HepG2 (cell line): ENCODE measurements around the gene COG8. TPM values are rescaled to one million over a fixed set of nuclear protein-coding genes. Genes with fewer than 3 reads are reported as not detected.

Source experiments
- ATAC-seq: fragments of 200-7000 bp; cut with Tn5 transposase; 3 replicates; pipeline ENCODE4 v1.9.1; 2020; ENCODE audit warnings: mild to moderate bottlenecking, moderate library complexity
- BruUV-seq: library from RNA; stranded (reverse); fragments of 400-500 nt; replicated peaks from 2 replicates; lab custom pipeline; 2021; lab: Mats Ljungman, UMichigan
- CTCF ChIA-PET: fragments of 300-600 bp; formaldehyde crosslinking; extraction: SDS; loops from one replicate; lab custom pipeline; 2021; ENCODE audit warnings: low total read pairs, inconsistent platforms, low intra/inter-chr PET ratio; lab: Yijun Ruan, JAX
- POLR2A ChIA-PET: fragments of 350-600 bp; sonication (Branson Sonifier 250); formaldehyde crosslinking; loops from one replicate; lab custom pipeline; 2020; ENCODE audit warnings: antibody characterized with exemption, inconsistent platforms; lab: Yijun Ruan, JAX
- DNase-seq: peaks from one replicate; pipeline ENCODE4 v3.0.0-alpha.2; 2015; ENCODE audit warnings: low spot score
- FAIRE-seq: peaks from 3 replicates; lab custom pipeline; 2011; peaks lifted over from hg19 to GRCh38; lab: Jason Lieb, UNC
- H2AFZ ChIP-seq: one replicate; pipeline ENCODE4 v1.6.1; 2011; ENCODE audit warnings: low read length, inconsistent platforms
- H3K27ac ChIP-seq: fragments of 300-600 bp; 3 replicates; pipeline ENCODE4 v1.8.0; 2011; ENCODE audit warnings: mixed run types, mild to moderate bottlenecking, mixed read lengths, low read length, inconsistent platforms; ENCODE audit not compliant: insufficient read depth; ENCODE audit errors: extremely low read length
- H3K27me3 ChIP-seq, 2 experiments: fragments of 200-600 bp in 1 of 2; 2 replicates in 1 of 2; 3 replicates in 1 of 2; pipeline versions ENCODE4 v1.6.0 to v1.8.0; 2011; ENCODE audit warnings: low read length in 2 of 2, mild to moderate bottlenecking in 2 of 2, moderate library complexity in 2 of 2, inconsistent platforms in 1 of 2; ENCODE audit not compliant: insufficient read depth in 2 of 2, control insufficient read depth in 1 of 2
- H3K36me3 ChIP-seq, 2 experiments: fragments of 200-600 bp in 1 of 2; replicated peaks in 1 of 2; 2 replicates in 1 of 2; 3 replicates in 1 of 2; pipeline versions ENCODE4 v1.5.1 to v1.8.0; 2011; ENCODE audit warnings: low read length in 2 of 2, inconsistent platforms in 1 of 2; ENCODE audit not compliant: insufficient read depth in 2 of 2, control insufficient read depth in 1 of 2
- H3K4me1 ChIP-seq: 2 replicates; pipeline ENCODE4 v1.5.1; 2012; ENCODE audit warnings: low read length, inconsistent platforms; ENCODE audit not compliant: insufficient read depth
- H3K4me2 ChIP-seq: 2 replicates; pipeline ENCODE4 v1.6.0; 2011; ENCODE audit warnings: low read depth, low read length, inconsistent platforms
- H3K4me3 ChIP-seq, 3 experiments: fragments of 200-600 bp in 1 of 3; sonication (generic), shearing (Covaris generic) in 1 of 3; replicated peaks in 1 of 3; 2 replicates each; pipeline ENCODE4 v1.5.1; 2011 to 2016; ENCODE audit warnings: low read length in 3 of 3, inconsistent platforms in 2 of 3, low read depth in 2 of 3, mild to moderate bottlenecking in 2 of 3, control low read depth in 1 of 3, mixed read lengths in 1 of 3; ENCODE audit not compliant: insufficient read depth in 1 of 3
- H3K79me2 ChIP-seq: one replicate; pipeline ENCODE4 v1.6.1; 2011; ENCODE audit warnings: low read length, inconsistent platforms; ENCODE audit not compliant: insufficient read depth
- H3K9ac ChIP-seq: 2 replicates; pipeline ENCODE4 v1.6.0; 2011; ENCODE audit warnings: mild to moderate bottlenecking, low read depth, low read length, inconsistent platforms; ENCODE audit not compliant: insufficient read depth
- H3K9me3 ChIP-seq: 2 replicates; pipeline ENCODE4 v1.5.1; 2012; ENCODE audit warnings: mild to moderate bottlenecking, low read length
- H4K20me1 ChIP-seq: 2 replicates; pipeline ENCODE4 v1.6.0; 2011; ENCODE audit warnings: inconsistent platforms, mild to moderate bottlenecking, low read length, moderate library complexity; ENCODE audit not compliant: insufficient read depth
- GABPB1 ChIP-seq: IDR thresholded peaks from 2 replicates; pipeline ENCODE4 v1.6.1; 2016; ENCODE audit warnings: mild to moderate bottlenecking, missing genetic modification reagents, moderate library complexity, missing compliant biosample characterization
- HNRNPUL1 ChIP-seq: fragments of 200-400 bp; formaldehyde crosslinking; IDR thresholded peaks from 2 replicates; pipeline ENCODE4 v1.6.1; 2017; ENCODE audit warnings: low read depth, mild to moderate bottlenecking, low read length, moderate library complexity
- NR2C2 ChIP-seq: sonication (generic); formaldehyde crosslinking; IDR thresholded peaks from 2 replicates; pipeline ENCODE4 v1.4.0; 2020; ENCODE audit warnings: missing genetic modification reagents, mild to moderate bottlenecking, moderate library complexity, borderline replicate concordance
- RELA ChIP-seq: sonication (generic); formaldehyde crosslinking; IDR thresholded peaks from 2 replicates; pipeline ENCODE4 v1.4.0; 2020; ENCODE audit warnings: missing genetic modification reagents
- SOX5 ChIP-seq: IDR thresholded peaks from 2 replicates; pipeline ENCODE4 v1.6.1; 2016; ENCODE audit warnings: borderline replicate concordance
- SRSF4 ChIP-seq: fragments of 200-400 bp; formaldehyde crosslinking; IDR thresholded peaks from one replicate; pipeline ENCODE4 v1.6.1; 2018; ENCODE audit warnings: mild to moderate bottlenecking, low read depth, low read length, moderate library complexity; ENCODE audit not compliant: poor library complexity, severe bottlenecking
- XRCC5 ChIP-seq: fragments of 200-400 bp; formaldehyde crosslinking; optimal IDR thresholded peaks from 2 replicates; pipeline ENCODE3; 2017; ENCODE audit warnings: mild to moderate bottlenecking, low read length
- ZFP36 ChIP-seq: fragments of 150-350 bp; IDR thresholded peaks from 2 replicates; pipeline ENCODE4 v1.6.1; 2018; ENCODE audit warnings: borderline replicate concordance, low read length, low read depth; ENCODE audit not compliant: partially characterized antibody
- ZSCAN20 ChIP-seq: sonication (generic); formaldehyde crosslinking; IDR thresholded peaks from 2 replicates; pipeline ENCODE4 v1.4.0; 2020; ENCODE audit warnings: missing genetic modification reagents, mild to moderate bottlenecking, borderline replicate concordance
- WGBS: methylation state at CpG from one replicate; pipeline ENCODE4 v1.1.6; 2017; ENCODE audit warnings: low lambda C conversion rate; 5-methylcytosine and 5-hydroxymethylcytosine counted together
- in situ Hi-C: cut with HindIII; loops from 2 replicates; pipeline ENCODE4 v1.10.0; 2017; ENCODE audit warnings: low pct_unique_long_range_greater_than_20kb; ENCODE audit not compliant: extremely low pct_ligation_motif_present
- intact Hi-C: fragments of 100-400 bp; cut with micrococcal nuclease; formaldehyde crosslinking; loops from one replicate; pipeline ENCODE4 v1.10.0; 2022; ENCODE audit not compliant: unreplicated experiment
- polyA plus RNA-seq, 8 experiments: library from polyadenylated mRNA; depleted of rRNA in 3 of 8; stranded (reverse) in 7 of 8; unstranded in 1 of 8; fragments of >200 nt; fragmentation: Illumina TruSeq in 4 of 8; extraction: Trizol in 4 of 8; gene quantifications; 2 replicates each; pipeline versions ENCODE4 v1.2.1 to v1.2.3, GENCODE V29; 2011 to 2016; ENCODE audit warnings: low read depth in 4 of 8, missing spikeins in 1 of 8, mixed read lengths in 1 of 8; ENCODE audit not compliant: insufficient read depth in 1 of 8
- total RNA-seq, 5 experiments: library from RNA; depleted of rRNA; stranded (reverse); fragments of >200 nt; fragmentation: Illumina TruSeq; extraction: Trizol; gene quantifications; 2 replicates each; pipeline ENCODE4 v1.2.3, GENCODE V29; 2016; ENCODE audit warnings: low read depth in 1 of 5
- TF ChIP-seq, protein P1 (sequence below): sonication (generic); formaldehyde crosslinking; IDR thresholded peaks from 2 replicates; pipeline ENCODE4 v1.4.0; 2020; ENCODE audit warnings: low read depth, missing genetic modification reagents

Gene COG8
- total and polyA plus RNA-seq, 2 of the 13 experiments (the other 11 are each of a cell fraction or from before 2014, with no cell fraction given) = 45.5 to 52.1 TPM

DNA sequence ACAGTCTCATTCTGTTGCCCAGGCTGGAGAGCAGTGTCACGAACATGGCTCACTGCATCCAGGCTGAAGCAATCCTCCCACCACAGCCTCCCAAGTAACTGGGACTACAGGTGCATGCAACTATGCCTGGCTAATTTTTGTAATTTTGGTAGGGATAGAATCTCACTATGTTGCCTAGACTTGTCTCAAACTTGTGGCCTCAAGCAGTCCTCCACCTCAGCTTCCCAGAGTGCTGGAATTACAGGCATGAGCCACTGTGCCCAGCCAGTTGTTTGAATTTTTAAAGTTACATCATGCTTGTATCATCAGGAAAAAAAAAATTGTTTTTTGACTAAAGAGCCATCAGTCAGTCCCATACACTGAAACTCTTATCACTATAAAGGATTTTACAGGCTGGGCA lies 45.3 kb downstream of the COG8 start:
- Histone ChIP-seq H3K27ac (no peak overlapping the region), H3K4me1 (peaks cover 18% of the 10 kb centered on the region), H3K79me2 (no peaks in the 10 kb centered on the region), H3K27me3 (no peaks in the 10 kb centered on the region), H3K9me3 (no peaks in the 10 kb centered on the region), H3K9ac (no peak overlapping the region), H3K4me2 (no peak overlapping the region), H2AFZ (no peak overlapping the region), H4K20me1 (no peaks in the 10 kb centered on the region), H3K36me3 (peaks cover 0 to 1% of the 10 kb centered on the region in 2 experiments; a peak in 2 of 5 replicates), H3K4me3 (no peak overlapping the region)
- ATAC-seq (no peak), DNase-seq (no peak), FAIRE-seq (no peak)
- TF ChIP-seq XRCC5 (no peak), HNRNPUL1 (no peak), GABPB1 (CRISPR knock-in tag) (no peak), NR2C2 (CRISPR knock-in tag) (no peak), SOX5 (CRISPR knock-in tag) (no peak), RELA (CRISPR knock-in tag) (no peak), ZFP36 (no peak), SRSF4 (no peak), ZSCAN20 (CRISPR knock-in tag) (no peak)
- TF ChIP-seq, protein P1, sequence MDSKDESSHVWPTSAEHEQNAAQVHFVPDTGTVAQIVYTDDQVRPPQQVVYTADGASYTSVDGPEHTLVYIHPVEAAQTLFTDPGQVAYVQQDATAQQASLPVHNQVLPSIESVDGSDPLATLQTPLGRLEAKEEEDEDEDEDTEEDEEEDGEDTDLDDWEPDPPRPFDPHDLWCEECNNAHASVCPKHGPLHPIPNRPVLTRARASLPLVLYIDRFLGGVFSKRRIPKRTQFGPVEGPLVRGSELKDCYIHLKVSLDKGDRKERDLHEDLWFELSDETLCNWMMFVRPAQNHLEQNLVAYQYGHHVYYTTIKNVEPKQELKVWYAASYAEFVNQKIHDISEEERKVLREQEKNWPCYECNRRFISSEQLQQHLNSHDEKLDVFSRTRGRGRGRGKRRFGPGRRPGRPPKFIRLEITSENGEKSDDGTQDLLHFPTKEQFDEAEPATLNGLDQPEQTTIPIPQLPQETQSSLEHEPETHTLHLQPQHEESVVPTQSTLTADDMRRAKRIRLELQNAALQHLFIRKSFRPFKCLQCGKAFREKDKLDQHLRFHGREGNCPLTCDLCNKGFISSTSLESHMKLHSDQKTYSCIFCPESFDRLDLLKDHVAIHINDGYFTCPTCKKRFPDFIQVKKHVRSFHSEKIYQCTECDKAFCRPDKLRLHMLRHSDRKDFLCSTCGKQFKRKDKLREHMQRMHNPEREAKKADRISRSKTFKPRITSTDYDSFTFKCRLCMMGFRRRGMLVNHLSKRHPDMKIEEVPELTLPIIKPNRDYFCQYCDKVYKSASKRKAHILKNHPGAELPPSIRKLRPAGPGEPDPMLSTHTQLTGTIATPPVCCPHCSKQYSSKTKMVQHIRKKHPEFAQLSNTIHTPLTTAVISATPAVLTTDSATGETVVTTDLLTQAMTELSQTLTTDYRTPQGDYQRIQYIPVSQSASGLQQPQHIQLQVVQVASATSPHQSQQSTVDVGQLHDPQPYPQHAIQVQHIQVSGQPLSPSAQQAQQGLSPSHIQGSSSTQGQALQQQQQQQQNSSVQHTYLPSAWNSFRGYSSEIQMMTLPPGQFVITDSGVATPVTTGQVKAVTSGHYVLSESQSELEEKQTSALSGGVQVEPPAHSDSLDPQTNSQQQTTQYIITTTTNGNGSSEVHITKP = no peak
- intact Hi-C loops = no loop called here
- CTCF ChIA-PET = no interaction called here
- WGBS = 95% methylated on average over 1 of the region's 1 CpG
- BruUV-seq = no TSS peak
- in situ Hi-C loops = no loop called here
- POLR2A ChIA-PET = no interaction called here
